IMR-90 (cell line): ENCODE measurements around the gene CWC22.

Experiments
- BHLHE40 ChIP-seq: fragments of 150-350 bp; IDR thresholded peaks from 2 replicates; pipeline ENCODE4 v1.6.1; 2016; ENCODE audit warnings: mild to moderate bottlenecking, low read depth, low read length
- CTCF ChIP-seq: conservative IDR thresholded peaks from 2 replicates; pipeline ENCODE4 v1.5.1; 2012; ENCODE audit warnings: mild to moderate bottlenecking, low read depth, low read length, improper control_type of control experiment
- FOS ChIP-seq: fragments of 150-350 bp; IDR thresholded peaks from 2 replicates; pipeline ENCODE4 v1.6.1; 2016; ENCODE audit warnings: low read depth, low read length
- POLR2A ChIP-seq: IDR thresholded peaks from 2 replicates; pipeline ENCODE4 v1.6.1; 2012; ENCODE audit warnings: mild to moderate bottlenecking, low read depth, low read length
- SMC3 ChIP-seq: fragments of 150-350 bp; IDR thresholded peaks from 2 replicates; pipeline ENCODE4 v1.6.1; 2016; ENCODE audit warnings: low read depth, mild to moderate bottlenecking, antibody characterized with exemption, low read length, moderate library complexity

GRCh38 chr2:179913809-179914208 lies 93.3 kb downstream of the CWC22 start:
- TF ChIP-seq CTCF (no peak), FOS (no peak), SMC3 (no peak), POLR2A (no peak), BHLHE40 (no peak)
